AG04449 (cell line): ENCODE data around the gene PGAP6.

Experiments
- CTCF ChIA-PET: fragments of 350-600 bp; formaldehyde crosslinking; extraction: SDS; loops from one replicate; lab custom pipeline; 2021; ENCODE audit warnings: antibody characterized with exemption; lab: Yijun Ruan, JAX
- POLR2A ChIA-PET: fragments of 400-600, 350-600 bp; formaldehyde crosslinking; extraction: SDS; loops from one replicate; lab custom pipeline; 2020; ENCODE audit warnings: antibody characterized with exemption, inconsistent platforms; lab: Yijun Ruan, JAX
- DNase-seq: peaks from one replicate; pipeline ENCODE4 v3.0.0-alpha.2; 2010; ENCODE audit warnings: low read depth, low spot score
- H3K4me3 ChIP-seq: 2 replicates; pipeline ENCODE4 v1.5.1; 2011; ENCODE audit warnings: low read depth, mild to moderate bottlenecking, control low read depth, low read length
- CTCF ChIP-seq: IDR thresholded peaks from one replicate; pipeline ENCODE4 v1.5.1; 2011; ENCODE audit warnings: mild to moderate bottlenecking, moderate library complexity, low read length, control low read depth, inconsistent platforms; ENCODE audit not compliant: insufficient read depth; ENCODE audit errors: missing control alignments

PGAP6 gene

GRCh38 chr16:359067-359763 is 22.6 kb downstream of the PGAP6 start:
- no peak overlapping the region for H3K4me3 ChIP-seq
- ChIA-PET POLR2A (no interaction called here), CTCF (no interaction called here)
- no peak for TF ChIP-seq CTCF
- DNase-seq = no peak

- POLR2A ChIA-PET = no interaction called here
- DNase-seq = no peak
- CTCF ChIA-PET = interaction anchor here (1.6 to 1.9 kb wide), 3 partner anchors 239 to 260 kb away, joined by 4 to 8 read pairs (median 5); no protein-coding TSS in a partner anchor
- no peak overlapping the region for H3K4me3 ChIP-seq
- no peak for TF ChIP-seq CTCF
Observed at GRCh38 chr16:356741-357140, 25.0 kb downstream of the PGAP6 start.

GRCh38 chr16:354971-355461 is 26.8 kb downstream of the PGAP6 start:
- TF ChIP-seq CTCF = no peak
- POLR2A ChIA-PET = no interaction called here
- H3K4me3 ChIP-seq = no peak overlapping the region
- no peak for DNase-seq
- CTCF ChIA-PET = interaction anchor here (0.7 to 1.9 kb wide), 5 partner anchors 7 to 258 kb away, joined by 3 to 8 read pairs (median 5); no protein-coding TSS in a partner anchor

GRCh38 chr16:354291-354881 is 27.4 kb downstream of the PGAP6 start:
- TF ChIP-seq CTCF = no peak
- CTCF ChIA-PET = interaction anchor here (0.9 to 1.4 kb wide), 3 partner anchors 8 to 126 kb away, joined by 3 to 6 read pairs (median 3); partner anchors contain the start of gene LUC7L
- DNase-seq = no peak
- H3K4me3 ChIP-seq = no peak overlapping the region
- POLR2A ChIA-PET = no interaction called here

GRCh38 chr16:353404-354290 is 28.1 kb downstream of the PGAP6 start:
- ChIA-PET CTCF (interaction anchor here (0.6 to 1.4 kb wide), 5 partner anchors 9 to 125 kb away, joined by 3 to 6 read pairs (median 4); partner anchors contain the start of gene LUC7L), POLR2A (no interaction called here)
- TF ChIP-seq CTCF = no peak
- peak overlapping the region; percentile 37 for H3K4me3 ChIP-seq
- DNase-seq = no peak
